GM12878 (cell line): ENCODE data around the gene ZNRF3.

Experiments
- HCFC1 ChIP-seq: fragments of 150-350 bp; IDR thresholded peaks from 2 replicates; pipeline ENCODE4 v1.6.1; 2014; ENCODE audit warnings: low read length
- POLR2A ChIP-seq: IDR thresholded peaks from 2 replicates; pipeline ENCODE4 v1.6.1; 2011; ENCODE audit warnings: low read depth, mild to moderate bottlenecking, low read length
- TBL1XR1 ChIP-seq: IDR thresholded peaks from 2 replicates; pipeline ENCODE4 v1.6.1; 2012; ENCODE audit warnings: low read depth, low read length, improper control_type of control experiment
- TF ChIP-seq, protein P1 (sequence below), 3 experiments: IDR thresholded peaks in 2 of 3; conservative IDR thresholded peaks in 1 of 3; 2 replicates each; pipeline ENCODE4 v1.5.1; 2011; ENCODE audit warnings: low read depth in 3 of 3, low read length in 3 of 3, mild to moderate bottlenecking in 3 of 3, control low read depth in 2 of 3, moderate library complexity in 2 of 3, inconsistent platforms in 1 of 3, mixed read lengths in 1 of 3; ENCODE audit not compliant: control insufficient read depth in 2 of 3, insufficient read depth in 1 of 3; ENCODE audit errors: extremely low read depth in 1 of 3

DNA sequence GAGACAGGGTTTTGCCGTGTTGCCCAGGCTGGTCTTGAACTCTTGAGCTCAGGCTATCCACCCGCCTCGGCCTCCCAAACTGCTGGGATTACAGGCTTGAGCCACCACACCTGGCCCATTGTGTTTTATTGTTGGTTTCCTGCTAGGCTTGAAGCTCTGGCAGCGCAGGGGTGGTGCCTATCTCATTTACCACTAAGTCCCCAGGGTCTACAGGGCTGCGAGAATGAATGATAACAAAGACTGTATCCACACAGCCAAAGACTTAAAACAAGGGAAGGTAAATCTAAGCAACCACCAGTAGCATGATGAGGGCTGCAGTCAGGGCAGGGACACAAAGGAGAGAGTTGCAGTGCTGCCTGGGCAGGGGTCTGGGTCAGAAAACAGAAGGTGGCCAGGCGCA, 45.7 kb upstream of the ZNRF3 start:
- TF ChIP-seq, protein P1, sequence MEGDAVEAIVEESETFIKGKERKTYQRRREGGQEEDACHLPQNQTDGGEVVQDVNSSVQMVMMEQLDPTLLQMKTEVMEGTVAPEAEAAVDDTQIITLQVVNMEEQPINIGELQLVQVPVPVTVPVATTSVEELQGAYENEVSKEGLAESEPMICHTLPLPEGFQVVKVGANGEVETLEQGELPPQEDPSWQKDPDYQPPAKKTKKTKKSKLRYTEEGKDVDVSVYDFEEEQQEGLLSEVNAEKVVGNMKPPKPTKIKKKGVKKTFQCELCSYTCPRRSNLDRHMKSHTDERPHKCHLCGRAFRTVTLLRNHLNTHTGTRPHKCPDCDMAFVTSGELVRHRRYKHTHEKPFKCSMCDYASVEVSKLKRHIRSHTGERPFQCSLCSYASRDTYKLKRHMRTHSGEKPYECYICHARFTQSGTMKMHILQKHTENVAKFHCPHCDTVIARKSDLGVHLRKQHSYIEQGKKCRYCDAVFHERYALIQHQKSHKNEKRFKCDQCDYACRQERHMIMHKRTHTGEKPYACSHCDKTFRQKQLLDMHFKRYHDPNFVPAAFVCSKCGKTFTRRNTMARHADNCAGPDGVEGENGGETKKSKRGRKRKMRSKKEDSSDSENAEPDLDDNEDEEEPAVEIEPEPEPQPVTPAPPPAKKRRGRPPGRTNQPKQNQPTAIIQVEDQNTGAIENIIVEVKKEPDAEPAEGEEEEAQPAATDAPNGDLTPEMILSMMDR (IDR thresholded peaks at IDR 0.05 in 2 of 3, conservative IDR thresholded peaks at IDR 0.05 in 1 of 3; ENCODE audit: control insufficient read depth in 2 of 3, extremely low read depth in 1 of 3, insufficient read depth in 1 of 3, low read depth in 3 of 3, low read length in 3 of 3): no peak
- TF ChIP-seq HCFC1: no peak
- no peak for TF ChIP-seq TBL1XR1
- TF ChIP-seq POLR2A: no peak
